ENCODE results near the gene TAS2R50.

Gene TAS2R50

GRCh38 chr12:10957741-10958140 is 29.0 kb downstream of the TAS2R50 start:
- no peak for DNase-seq (ENCODE audit: low read depth)

GRCh38 chr12:10956085-10956484 is 30.6 kb downstream of the TAS2R50 start:
- H3K4me3 ChIP-seq (ENCODE audit: low read depth, low read length), result no peak overlapping the region
- DNase-seq (ENCODE audit: low read depth), result no peak

More at GRCh38 chr12:10957741-10958140, 29.0 kb downstream of the TAS2R50 start:
- H3K4me3 ChIP-seq (ENCODE audit: low read depth, low read length), result no peak overlapping the region

- no peak overlapping the region for H3K4me3 ChIP-seq (ENCODE audit: low read depth, low read length)
- no peak for DNase-seq (ENCODE audit: low read depth)
These were observed 34.1 kb downstream of the TAS2R50 start for GRCh38 chr12:10952645-10953044.

DNA sequence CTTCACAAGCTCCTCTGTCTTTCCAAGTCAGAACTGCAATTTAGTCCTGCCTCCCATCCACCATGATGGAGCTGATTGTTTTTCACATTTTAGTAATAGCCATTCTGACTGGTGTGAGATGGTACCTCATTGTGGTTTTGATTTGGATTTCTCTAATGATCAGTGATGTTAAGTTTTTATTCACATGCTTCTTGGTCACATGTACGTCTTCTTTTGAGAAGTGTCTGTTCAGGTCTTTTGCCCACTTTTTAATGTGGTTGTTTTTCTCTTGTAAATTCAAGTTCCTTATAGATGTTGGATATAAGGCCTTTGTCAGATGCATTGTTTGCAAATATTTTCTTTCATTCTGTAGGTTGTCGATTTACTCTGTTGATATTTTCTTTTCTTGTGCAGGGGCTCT is 43.5 kb downstream of the TAS2R50 start:
- DNase-seq (ENCODE audit: low read depth), result no peak
- H3K4me3 ChIP-seq (ENCODE audit: low read depth, low read length), result no peak overlapping the region

DNA sequence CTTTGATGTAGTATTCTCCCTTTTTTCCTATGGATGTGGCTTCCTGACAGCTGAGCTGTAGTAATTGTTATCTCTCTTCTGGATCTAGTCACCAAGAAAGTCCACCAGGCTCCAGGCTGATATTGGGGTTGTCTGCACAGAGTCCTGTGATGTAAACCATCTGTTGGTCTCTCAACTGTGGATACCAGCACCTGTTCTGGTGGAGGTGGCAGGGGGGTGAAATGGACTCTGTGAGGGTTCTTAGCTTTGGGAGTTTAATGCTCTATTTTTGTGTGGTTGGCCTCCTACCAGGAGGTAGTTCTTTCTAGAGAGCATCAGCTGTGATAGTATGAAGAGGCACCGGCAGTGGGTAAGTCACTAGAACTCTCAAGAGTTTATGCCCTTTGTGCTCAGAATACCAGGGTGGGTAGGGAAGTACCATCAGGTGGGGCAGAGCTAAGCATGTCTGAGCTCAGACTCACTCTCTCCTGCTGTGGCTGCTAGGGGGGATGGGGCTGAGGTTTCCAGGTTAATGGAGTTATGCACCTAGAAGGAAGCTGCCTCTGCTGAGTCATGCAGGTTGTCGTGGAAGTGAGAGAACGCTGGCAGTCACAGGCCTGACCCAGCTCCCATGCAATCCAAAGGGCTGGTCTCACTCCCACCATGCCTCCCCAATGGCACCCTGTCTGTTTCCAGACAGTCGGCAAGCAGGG is 44.6 kb downstream of the TAS2R50 start:
- H3K4me3 ChIP-seq (ENCODE audit: low read depth, low read length), result no peak overlapping the region
- DNase-seq (ENCODE audit: low read depth), result no peak

- no peak overlapping the region for H3K4me3 ChIP-seq (ENCODE audit: low read depth, low read length)
- no peak for DNase-seq (ENCODE audit: low read depth)
These were observed 45.3 kb downstream of the TAS2R50 start for GRCh38 chr12:10941369-10941768.

DNA sequence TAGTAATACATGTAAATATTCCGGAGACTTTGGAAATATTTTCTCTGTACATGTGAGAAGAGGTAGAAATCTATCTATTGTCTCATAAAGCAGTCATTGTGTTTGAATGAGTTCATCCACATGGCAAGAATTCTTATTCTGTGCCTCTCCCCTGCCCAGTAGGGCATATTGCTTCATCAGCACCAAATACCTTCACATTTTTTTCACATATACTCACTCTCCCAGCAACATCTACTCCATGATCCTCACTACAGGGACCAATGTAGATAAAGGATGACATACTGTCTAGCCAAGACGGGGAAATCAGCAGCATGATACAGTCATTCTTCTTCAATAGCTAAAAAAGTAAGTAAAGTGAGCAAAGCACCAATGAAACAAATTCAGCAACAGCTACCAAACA is 46.3 kb downstream of the TAS2R50 start:
- peak; percentile 67 for DNase-seq (ENCODE audit: low read depth)
- no peak overlapping the region for H3K4me3 ChIP-seq (ENCODE audit: low read depth, low read length)

GRCh38 chr12:10939163-10939562 is 47.5 kb downstream of the TAS2R50 start, which contains the start of gene TAS2R14:
TAS2R14 (minus strand) TSS chr12:10939263; CDS start chr12:10939207, 56 bp downstream.
- no peak within 1 kb of the TSS for H3K4me3 ChIP-seq (ENCODE audit: low read depth, low read length)
- no peak for DNase-seq (ENCODE audit: low read depth)

GRCh38 chr12:10936506-10936905 is 50.2 kb downstream of the TAS2R50 start:
- no peak for DNase-seq (ENCODE audit: low read depth)
- no peak overlapping the region for H3K4me3 ChIP-seq (ENCODE audit: low read depth, low read length)
